Astrocyte (in vitro differentiated cells and primary cell): ENCODE data around the gene CIAO3. TPM values are rescaled to one million over a fixed set of nuclear protein-coding genes. Genes with fewer than 3 reads are reported as not detected.
"Not testable (repeated sequence)": the region's sequence is repeated elsewhere in the genome, so short reads cannot be mapped to it uniquely, and the experiment has no call there.

ENCODE experiments used
- DNase-seq: peaks from one replicate; pipeline ENCODE4 v3.0.0-alpha.2; 2010; ENCODE audit warnings: low read depth
- FAIRE-seq: peaks from 2 replicates; lab custom pipeline; 2011; peaks lifted over from hg19 to GRCh38; lab: Jason Lieb, UNC
- H2AFZ ChIP-seq: 2 replicates; pipeline ENCODE4 v1.6.0; 2012; ENCODE audit warnings: low read depth, low read length, inconsistent platforms
- H3K27ac ChIP-seq: 2 replicates; pipeline ENCODE4 v1.5.1; 2011; ENCODE audit warnings: low read depth, low read length, inconsistent platforms
- H3K27me3 ChIP-seq: 2 replicates; pipeline ENCODE4 v1.6.0; 2011; ENCODE audit warnings: low read length, inconsistent platforms; ENCODE audit not compliant: insufficient read depth
- H3K36me3 ChIP-seq: 2 replicates; pipeline ENCODE4 v1.5.1; 2011; ENCODE audit warnings: low read length, inconsistent platforms; ENCODE audit not compliant: insufficient read depth
- H3K4me1 ChIP-seq: 2 replicates; pipeline ENCODE4 v1.5.1; 2011; ENCODE audit warnings: low read length, inconsistent platforms; ENCODE audit not compliant: insufficient read depth
- H3K4me2 ChIP-seq: 2 replicates; pipeline ENCODE4 v1.6.0; 2012; ENCODE audit warnings: low read length, inconsistent platforms
- H3K4me3 ChIP-seq: 2 replicates; pipeline ENCODE4 v1.5.1; 2011; ENCODE audit warnings: low read depth, mild to moderate bottlenecking, low read length, inconsistent platforms; ENCODE audit not compliant: insufficient read depth
- H3K79me2 ChIP-seq: 2 replicates; pipeline ENCODE4 v1.6.0; 2012; ENCODE audit warnings: mild to moderate bottlenecking, low read length, inconsistent platforms; ENCODE audit not compliant: insufficient read depth
- H3K9ac ChIP-seq: 2 replicates; pipeline ENCODE4 v1.6.0; 2012; ENCODE audit warnings: mild to moderate bottlenecking, low read length, inconsistent platforms
- H3K9me3 ChIP-seq: 2 replicates; pipeline ENCODE4 v1.5.1; 2012; ENCODE audit warnings: low read depth, mild to moderate bottlenecking, low read length, inconsistent platforms; ENCODE audit not compliant: insufficient read depth
- H4K20me1 ChIP-seq: 2 replicates; pipeline ENCODE4 v1.6.0; 2012; ENCODE audit warnings: low read length, inconsistent platforms; ENCODE audit not compliant: insufficient read depth
- H3K27ac Mint-ChIP-seq: one replicate; pipeline ENCODE4 v1.8.0; 2021; ENCODE audit warnings: mild to moderate bottlenecking, mixed read lengths; ENCODE audit not compliant: unreplicated experiment
- H3K27me3 Mint-ChIP-seq: one replicate; pipeline ENCODE4 v1.8.0; 2021; ENCODE audit warnings: low read depth, mixed read lengths; ENCODE audit not compliant: unreplicated experiment
- H3K36me3 Mint-ChIP-seq: one replicate; pipeline ENCODE4 v1.8.0; 2021; ENCODE audit warnings: low read depth, mixed read lengths; ENCODE audit not compliant: unreplicated experiment
- H3K4me1 Mint-ChIP-seq: one replicate; pipeline ENCODE4 v1.8.0; 2021; ENCODE audit warnings: low read depth, mixed read lengths; ENCODE audit not compliant: unreplicated experiment
- H3K4me3 Mint-ChIP-seq: one replicate; pipeline ENCODE4 v1.8.0; 2021; ENCODE audit warnings: mild to moderate bottlenecking, moderate library complexity, mixed read lengths; ENCODE audit not compliant: unreplicated experiment
- H3K9me3 Mint-ChIP-seq: one replicate; pipeline ENCODE4 v1.8.0; 2021; ENCODE audit warnings: mild to moderate bottlenecking, mixed read lengths; ENCODE audit not compliant: unreplicated experiment
- EZH2 ChIP-seq: IDR thresholded peaks from 2 replicates; pipeline ENCODE4 v1.6.1; 2012; ENCODE audit warnings: mild to moderate bottlenecking, low read length, inconsistent platforms; ENCODE audit not compliant: insufficient read depth
- total RNA-seq: library from RNA; stranded (reverse); gene quantifications from 2 replicates; pipeline ENCODE4 v1.2.1, GENCODE V29; 2021
- TF ChIP-seq, protein P1 (sequence below): IDR thresholded peaks from 2 replicates; pipeline ENCODE4 v1.5.1; 2011; ENCODE audit warnings: low read depth, mild to moderate bottlenecking, inconsistent platforms, low read length, moderate library complexity; ENCODE audit not compliant: insufficient read depth

CIAO3 gene
- total RNA-seq, 1 donor from 2014 or later, result 19.6 TPM

GRCh38 chr16:693364-693763, 47.4 kb downstream of the CIAO3 start:
- Histone ChIP-seq H3K36me3 (no peaks in the 10 kb centered on the region), H3K9me3 (no peaks in the 10 kb centered on the region), H3K4me1 (peaks cover 5% of the 10 kb centered on the region), H3K4me2 (no peak overlapping the region), H3K79me2 (peaks cover 14% of the 10 kb centered on the region), H4K20me1 (no peaks in the 10 kb centered on the region), H3K9ac (no peak overlapping the region), H2AFZ (no peak overlapping the region), H3K27me3 (peaks cover 12% of the 10 kb centered on the region), H3K27ac (no peak overlapping the region), H3K4me3 (no peak overlapping the region)
- Mint-ChIP-seq H3K4me1 (peaks cover 2% of the 10 kb centered on the region), H3K27me3 (peaks cover 32% of the 10 kb centered on the region), H3K4me3 (no peak overlapping the region), H3K9me3 (no peaks in the 10 kb centered on the region), H3K36me3 (no peaks in the 10 kb centered on the region), H3K27ac (no peak overlapping the region)
- FAIRE-seq (no peak), DNase-seq (no peak)
- peak; percentile 72 for TF ChIP-seq EZH2
- TF ChIP-seq, protein P1, sequence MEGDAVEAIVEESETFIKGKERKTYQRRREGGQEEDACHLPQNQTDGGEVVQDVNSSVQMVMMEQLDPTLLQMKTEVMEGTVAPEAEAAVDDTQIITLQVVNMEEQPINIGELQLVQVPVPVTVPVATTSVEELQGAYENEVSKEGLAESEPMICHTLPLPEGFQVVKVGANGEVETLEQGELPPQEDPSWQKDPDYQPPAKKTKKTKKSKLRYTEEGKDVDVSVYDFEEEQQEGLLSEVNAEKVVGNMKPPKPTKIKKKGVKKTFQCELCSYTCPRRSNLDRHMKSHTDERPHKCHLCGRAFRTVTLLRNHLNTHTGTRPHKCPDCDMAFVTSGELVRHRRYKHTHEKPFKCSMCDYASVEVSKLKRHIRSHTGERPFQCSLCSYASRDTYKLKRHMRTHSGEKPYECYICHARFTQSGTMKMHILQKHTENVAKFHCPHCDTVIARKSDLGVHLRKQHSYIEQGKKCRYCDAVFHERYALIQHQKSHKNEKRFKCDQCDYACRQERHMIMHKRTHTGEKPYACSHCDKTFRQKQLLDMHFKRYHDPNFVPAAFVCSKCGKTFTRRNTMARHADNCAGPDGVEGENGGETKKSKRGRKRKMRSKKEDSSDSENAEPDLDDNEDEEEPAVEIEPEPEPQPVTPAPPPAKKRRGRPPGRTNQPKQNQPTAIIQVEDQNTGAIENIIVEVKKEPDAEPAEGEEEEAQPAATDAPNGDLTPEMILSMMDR, result no peak

- H3K27me3 Mint-ChIP-seq, result peaks cover 25% of the 10 kb centered on the region
- H3K27ac Mint-ChIP-seq, result no peak overlapping the region
- Histone ChIP-seq H2AFZ (no peak overlapping the region), H3K9me3 (no peaks in the 10 kb centered on the region), H3K27me3 (peaks cover 10% of the 10 kb centered on the region), H3K9ac (no peak overlapping the region), H3K79me2 (peaks cover 19% of the 10 kb centered on the region), H3K27ac (no peak overlapping the region), H4K20me1 (no peaks in the 10 kb centered on the region), H3K4me2 (no peak overlapping the region), H3K4me3 (no peak overlapping the region), H3K36me3 (no peaks in the 10 kb centered on the region), H3K4me1 (peaks cover 5% of the 10 kb centered on the region)
- FAIRE-seq (no peak), DNase-seq (no peak)
- TF ChIP-seq EZH2, result no peak
- TF ChIP-seq, protein P1, result no peak
- peaks cover 2% of the 10 kb centered on the region for H3K4me1 Mint-ChIP-seq
- H3K36me3 Mint-ChIP-seq, result peaks cover 2% of the 10 kb centered on the region
- no peaks in the 10 kb centered on the region for H3K9me3 Mint-ChIP-seq
- peak overlapping the region; percentile 50 for H3K4me3 Mint-ChIP-seq
These were observed 48.3 kb downstream of the CIAO3 start for GRCh38 chr16:692356-693108.

DNA sequence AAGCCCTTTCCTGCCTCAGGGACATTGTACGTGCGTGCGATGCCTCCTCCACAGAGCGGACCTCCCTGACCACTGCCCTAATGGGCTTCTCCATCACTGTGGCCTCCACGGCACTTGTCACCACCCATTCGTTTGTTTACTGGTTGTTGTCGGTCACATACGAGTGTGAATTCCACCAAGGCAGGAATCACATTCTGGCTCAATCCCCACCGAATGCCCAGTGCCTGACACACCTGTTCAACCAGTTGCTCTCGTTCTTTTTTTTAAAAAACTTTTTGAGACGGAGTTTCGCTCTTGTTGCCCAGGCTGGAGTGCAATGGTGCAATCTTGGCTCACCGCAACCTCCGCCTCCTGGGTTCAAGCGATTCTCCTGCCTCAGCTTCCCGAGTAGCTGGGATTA, 49.6 kb downstream of the CIAO3 start:
- H3K9me3 Mint-ChIP-seq, H3K4me3 ChIP-seq, H3K4me1 Mint-ChIP-seq, DNase-seq, H3K27ac Mint-ChIP-seq, H3K4me2 ChIP-seq, H3K36me3 Mint-ChIP-seq, H3K9ac ChIP-seq, H3K9me3 ChIP-seq, FAIRE-seq, H3K4me1 ChIP-seq, H3K36me3 ChIP-seq, H3K27me3 ChIP-seq, H2AFZ ChIP-seq, H4K20me1 ChIP-seq, H3K27ac ChIP-seq: not testable (repeated sequence)
- Mint-ChIP-seq H3K4me3 (peak overlapping the region; percentile 89), H3K27me3 (peaks cover 20% of the 10 kb centered on the region)
- peaks cover 28% of the 10 kb centered on the region for H3K79me2 ChIP-seq
